Testis (tissue), 2 donors: ENCODE results near the gene TGFBR2.

ENCODE experiments used
- CTCF ChIP-seq, 3 experiments: fragments of 450-650 bp in 2 of 3; fragments of 200-600 bp in 1 of 3; sonication (generic) in 1 of 3; IDR thresholded peaks; one replicate each; pipeline ENCODE4 v1.5.1; 2016 to 2019; ENCODE audit warnings: antibody characterized with exemption in 3 of 3, mild to moderate bottlenecking in 2 of 3, moderate library complexity in 1 of 3
- POLR2A ChIP-seq: fragments of 450-650 bp; IDR thresholded peaks from one replicate; pipeline ENCODE4 v1.6.1; 2017; ENCODE audit warnings: antibody characterized with exemption, mild to moderate bottlenecking, moderate library complexity

GRCh38 chr3:30660656-30661055 is 54.3 kb downstream of the TGFBR2 start:
- TF ChIP-seq POLR2A: no peak
- TF ChIP-seq CTCF (IDR thresholded peaks at IDR 0.05): no peak
